HG02571 (cell line): Measurements from ENCODE around the gene PDGFB.
"Not testable (repeated sequence)": the region's sequence is repeated elsewhere in the genome, so short reads cannot be mapped to it uniquely, and the experiment has no call there.

ENCODE experiments used
- ATAC-seq: cut with Tn5 transposase; IDR thresholded peaks from one replicate; pipeline ENCODE4 v1.9.1; 2021; ENCODE audit warnings: mild to moderate bottlenecking, moderate library complexity; ENCODE audit not compliant: unreplicated experiment

The PDGFB gene

DNA sequence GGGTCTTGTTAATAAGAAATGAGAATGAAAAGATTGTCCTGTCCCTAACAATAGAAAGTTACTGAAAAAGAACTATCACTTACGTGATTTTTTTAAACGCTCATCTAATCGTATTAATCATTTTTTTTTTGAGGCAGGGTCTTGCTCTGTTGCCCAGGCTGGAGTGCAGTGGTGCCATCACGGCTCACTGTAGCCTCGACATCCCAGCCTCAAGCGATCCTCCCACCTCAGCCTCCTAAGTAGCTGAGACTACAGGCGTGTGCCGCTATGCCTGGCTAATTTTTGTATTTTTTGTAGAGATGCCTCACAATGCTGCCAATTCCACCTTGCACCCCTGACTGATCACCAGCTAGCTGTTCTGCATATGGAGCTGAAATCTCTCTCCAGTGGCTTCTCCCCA, 15.7 kb downstream of the PDGFB start:
- no peak for ATAC-seq

DNA sequence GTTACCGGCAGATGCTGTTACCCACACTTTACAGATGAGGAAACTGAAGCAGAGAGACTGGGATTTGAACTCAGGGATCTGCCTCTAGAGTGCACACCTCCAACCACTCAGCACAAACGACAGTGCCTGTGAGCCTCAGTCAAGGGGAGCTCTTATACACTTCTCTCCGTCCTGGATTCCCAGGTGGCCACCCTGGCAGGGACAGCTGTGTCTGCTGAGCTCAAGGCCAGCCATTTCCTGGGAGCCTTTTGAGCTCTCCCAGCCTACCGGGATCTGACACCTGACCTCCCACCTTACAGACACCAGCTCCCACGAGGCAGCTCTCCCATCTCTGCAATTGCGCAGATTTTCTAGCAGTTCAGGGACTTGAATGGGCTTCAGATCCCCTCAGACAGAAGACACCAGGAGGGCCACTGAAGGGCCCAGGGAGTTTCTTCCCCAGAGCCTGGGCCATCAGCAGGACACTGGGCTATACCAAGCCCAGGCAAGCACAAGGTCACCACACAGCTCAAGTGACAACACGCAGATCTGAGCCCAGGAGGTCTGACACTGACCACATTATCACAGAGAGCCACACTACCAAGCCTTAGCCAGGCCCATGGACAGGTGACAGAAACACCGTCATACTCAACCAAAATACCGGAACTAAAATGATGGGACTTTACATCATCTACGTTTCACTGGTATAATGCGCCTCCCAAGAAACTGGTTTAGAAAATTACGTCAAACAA, 17.1 kb downstream of the PDGFB start:
- ATAC-seq = no peak

DNA sequence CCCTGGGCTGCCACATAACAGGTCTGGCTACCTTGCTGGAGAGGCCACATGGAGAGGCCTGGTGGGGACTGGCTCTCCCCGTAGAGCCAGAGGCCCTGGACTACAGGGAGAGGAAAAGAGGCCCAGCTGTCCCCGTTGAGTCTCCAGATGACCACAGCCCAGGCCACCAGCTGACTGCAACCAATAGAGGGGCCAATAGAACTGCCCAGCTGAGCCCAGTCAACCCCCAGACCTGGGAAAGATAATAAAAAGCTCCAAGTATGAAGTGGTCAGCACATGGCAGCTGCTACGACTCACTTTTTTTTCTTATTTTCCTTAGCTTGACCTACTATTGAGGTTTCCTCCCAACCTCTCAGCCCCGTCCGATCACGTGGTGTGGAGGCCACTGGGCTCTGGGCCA, 18.4 kb downstream of the PDGFB start:
- ATAC-seq = no peak

DNA sequence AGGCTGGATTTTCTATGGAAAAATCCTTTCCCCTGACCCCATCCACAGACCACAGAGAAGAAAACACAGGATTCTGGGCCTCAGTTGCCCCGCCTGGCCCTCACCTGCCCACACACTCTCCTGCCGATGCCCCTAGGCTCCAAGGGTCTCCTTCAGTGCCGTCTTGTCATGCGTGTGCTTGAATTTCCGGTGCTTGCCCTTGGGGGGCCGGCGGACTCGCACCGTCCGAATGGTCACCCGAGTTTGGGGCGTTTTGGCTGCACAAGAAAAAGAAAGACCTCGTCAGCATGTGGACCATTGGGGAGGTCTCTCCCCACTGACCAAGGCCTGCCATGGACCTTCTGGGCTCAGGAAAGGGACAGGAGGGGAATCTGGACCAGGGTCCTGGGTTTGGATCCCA, 19.2 kb downstream of the PDGFB start:
- no peak for ATAC-seq

DNA sequence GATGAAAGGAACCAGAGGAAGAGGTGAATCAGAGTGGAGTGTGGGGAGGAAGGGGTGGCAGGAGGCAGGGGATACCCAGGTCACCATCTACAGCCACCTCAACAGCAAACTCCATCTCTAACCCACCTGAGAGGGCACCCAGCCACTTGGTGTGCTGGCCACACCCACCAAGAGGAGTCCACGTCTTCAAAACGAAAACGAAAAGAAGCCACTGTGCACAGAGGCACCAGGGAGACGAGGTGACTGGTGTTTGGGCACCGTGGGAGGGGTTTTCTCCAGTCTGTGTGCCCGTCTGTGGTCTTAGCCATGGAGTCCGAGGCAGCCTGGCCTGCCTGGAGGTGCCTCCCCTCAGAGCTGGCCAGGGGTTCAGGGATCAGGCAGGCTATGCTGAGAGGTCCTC, 20.2 kb downstream of the PDGFB start:
- no peak for ATAC-seq

DNA sequence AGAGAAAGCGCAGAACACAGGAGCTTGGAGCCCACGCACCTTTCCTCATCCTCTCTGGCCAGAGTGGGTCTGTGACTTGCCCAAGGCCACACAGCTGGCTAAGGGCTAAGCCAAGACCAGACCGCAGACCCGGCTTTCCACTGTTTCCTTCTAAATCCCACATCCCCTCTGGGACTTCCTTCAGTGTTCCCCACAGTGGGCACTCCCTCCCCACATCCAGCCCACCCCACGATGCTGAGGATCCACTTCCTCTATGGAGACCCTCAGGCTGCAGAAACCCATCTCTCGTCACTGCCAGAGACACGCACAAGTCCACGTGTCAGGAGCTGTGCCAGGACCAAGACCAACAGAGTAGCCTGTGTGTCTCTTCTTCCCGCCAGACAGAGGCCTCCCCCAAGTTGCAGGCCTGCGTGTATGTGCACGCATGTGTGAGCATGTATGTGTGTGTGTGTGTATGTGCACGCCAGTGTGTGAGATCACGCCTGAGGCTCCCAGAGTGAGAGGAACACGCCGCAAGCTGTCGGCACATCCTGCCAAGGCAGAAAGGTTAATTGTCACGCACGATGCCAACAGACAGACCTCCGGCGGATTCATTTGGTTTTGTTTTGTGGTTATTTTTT, 21.6 kb downstream of the PDGFB start:
- ATAC-seq = no peak

DNA sequence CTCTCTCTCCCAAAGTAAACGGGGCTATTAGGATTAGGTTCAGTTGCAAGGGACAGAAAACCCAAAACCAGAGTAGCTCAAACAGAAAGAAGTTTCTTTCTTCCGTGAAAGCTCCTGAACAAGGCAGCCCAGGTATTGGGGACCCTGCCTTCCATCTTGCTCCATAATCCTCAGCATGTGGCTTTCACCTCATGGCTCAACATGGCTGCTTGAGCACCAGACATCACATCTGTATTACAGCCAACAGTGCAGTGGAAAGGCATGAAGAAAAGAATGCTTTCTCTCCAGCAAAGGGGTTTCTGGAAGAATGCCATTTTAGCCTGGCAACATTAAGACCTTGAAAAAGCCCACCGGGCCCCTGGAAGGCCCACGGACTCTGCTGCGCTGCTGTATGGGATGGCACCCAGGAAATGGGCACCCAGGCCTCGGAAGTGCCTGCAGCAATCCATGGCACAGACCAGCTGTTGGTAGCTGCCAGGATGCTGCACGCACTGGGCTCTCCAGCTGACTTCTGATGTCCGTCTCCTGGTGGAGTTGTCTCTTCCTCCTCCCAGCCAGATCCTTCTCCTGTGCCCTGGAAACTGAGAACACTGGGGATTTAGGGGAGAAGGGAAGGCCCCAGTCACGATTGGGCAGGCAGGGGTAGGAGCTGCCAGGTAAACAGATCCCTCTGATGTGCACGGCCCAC, 22.6 kb downstream of the PDGFB start:
- ATAC-seq = no peak

DNA sequence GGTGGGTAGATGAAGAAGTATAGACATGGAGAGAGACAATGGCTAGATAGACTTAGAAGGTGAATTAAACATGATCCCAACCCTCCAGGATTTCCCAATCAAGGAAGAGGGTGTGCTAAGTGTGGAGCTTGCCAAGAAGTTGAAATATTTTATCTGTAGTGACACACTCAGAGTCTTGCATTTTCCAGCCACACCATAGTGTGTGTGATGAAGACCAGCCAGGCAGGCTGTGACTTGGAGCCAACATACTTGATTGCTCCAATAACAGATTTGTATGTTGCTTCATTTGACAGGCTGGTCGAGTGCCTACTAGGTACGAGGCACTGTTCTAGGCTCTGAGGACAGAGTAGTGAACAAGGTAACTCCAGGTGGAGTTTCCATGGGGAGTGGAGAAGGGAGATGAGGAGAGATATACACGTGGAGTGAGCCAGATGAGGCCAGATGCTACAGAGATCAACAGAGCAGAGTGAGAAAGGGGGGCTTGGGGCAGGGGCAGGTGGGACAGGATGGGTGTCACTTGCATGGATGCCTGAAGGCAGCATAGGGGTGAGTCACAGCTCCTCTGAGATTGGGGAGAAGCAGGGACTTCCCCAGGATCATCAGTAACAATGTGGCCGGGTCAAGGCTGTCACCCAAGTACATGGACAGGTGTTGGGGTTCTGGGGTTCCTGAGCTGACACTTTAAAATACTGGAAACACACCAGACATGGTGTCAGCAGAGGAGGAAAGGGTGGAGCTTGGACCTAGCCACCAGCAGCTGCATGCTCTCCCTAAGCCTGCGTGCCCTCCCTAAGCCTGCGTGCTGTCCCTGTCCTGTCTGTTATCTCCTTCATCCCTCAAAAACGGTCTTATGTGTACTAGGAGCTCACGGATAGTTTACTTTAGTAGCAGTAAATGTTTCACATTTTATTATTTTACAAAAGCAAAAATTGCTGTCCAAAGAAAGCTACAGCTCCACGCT, 23.6 kb downstream of the PDGFB start:
- ATAC-seq = no peak

DNA sequence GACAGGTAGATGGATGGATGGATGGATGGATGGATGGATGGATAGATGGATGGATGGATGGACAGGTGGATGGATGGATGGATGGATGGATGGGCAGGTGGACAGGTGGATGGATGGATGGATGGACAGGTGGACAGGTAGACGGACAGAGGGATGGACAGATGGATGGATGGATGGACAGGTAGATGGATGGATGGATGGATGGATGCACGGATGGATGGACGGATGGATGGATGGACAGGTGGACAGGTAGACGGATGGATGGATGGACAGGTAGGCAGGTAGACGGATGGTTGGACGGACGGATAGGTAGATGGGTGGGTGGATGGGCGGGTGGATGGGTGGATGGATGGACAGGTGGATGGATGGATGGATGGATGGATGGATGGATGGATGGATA, 24.3 kb downstream of the PDGFB start:
- no peak for ATAC-seq

DNA sequence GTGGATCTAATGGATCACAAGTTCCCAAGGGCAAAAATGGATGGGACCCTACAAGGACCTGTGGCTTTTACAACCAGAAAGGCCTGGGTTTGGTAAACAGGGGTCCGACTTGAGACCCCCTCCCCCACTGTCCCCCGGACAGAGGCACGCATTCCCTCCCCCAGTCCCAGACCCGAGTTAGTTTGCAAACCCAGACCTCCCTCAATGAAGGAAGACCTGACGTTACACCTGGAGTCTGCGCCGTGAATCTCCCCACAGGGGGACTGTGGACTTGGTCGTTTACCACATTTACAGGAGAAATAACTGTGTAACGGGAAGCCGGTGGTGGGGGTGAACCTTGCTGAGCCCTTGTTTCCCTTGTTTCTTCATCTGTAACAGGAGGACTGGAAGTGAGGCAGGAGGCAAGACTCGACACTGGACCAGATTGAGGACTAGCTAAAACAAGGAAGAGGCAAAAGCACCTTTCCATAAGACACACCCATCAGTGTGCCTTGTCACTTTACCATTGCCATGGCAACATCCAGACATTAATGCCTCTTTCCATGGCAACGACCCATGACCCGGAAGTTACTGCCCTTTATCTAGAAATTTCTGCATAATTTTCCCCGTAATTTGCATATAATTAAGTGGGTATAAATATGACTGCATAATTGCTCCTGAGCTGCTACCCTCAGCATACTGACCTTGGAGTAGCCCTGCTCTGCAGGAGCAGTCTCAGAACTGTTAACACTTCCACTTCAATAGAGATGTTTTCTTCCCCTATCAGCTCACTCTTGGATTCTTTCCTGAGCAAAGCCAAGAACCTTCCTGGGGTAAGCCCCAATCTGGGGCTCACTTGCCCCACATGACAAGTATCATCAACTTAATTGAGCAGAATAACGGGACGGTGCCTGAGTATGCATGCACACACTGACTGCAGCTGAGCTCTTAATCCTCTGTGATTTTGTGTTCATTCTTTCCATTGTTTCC, 25.4 kb downstream of the PDGFB start:
- ATAC-seq = no peak

DNA sequence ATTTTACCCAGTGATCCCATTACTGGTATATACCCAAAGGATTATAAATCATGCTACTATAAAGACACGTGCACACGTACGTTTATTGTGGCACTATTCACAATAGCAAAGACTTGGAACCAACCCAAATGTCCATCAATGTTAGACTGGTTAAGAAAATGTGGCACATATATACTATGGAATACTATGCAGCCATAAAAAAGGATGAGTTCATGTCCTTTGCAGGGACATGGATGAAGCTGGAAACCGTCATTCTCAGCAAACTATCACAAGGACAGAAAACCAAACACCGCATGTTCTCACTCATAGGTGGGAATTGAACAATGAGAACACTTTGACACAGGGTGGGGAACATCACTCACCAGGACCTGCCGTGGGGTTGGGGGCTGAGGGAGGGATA, 26.4 kb downstream of the PDGFB start:
- not testable (repeated sequence) for ATAC-seq

DNA sequence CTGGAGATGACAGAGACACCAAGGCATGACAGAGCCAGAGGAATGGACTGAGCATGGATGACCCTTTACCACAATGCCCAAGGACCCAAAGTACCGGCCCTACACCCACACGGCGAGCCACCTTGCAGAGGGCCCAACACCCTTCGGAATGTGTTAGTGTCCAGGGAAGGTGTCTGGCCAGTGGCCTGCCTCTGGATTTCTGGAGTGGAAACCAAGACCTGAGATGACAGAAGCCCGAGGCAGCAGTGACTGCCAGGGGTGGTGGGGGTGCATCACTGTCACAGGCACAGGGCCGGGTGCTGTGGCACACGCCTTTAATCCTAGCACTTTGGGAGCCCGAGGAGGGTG, 28.7 kb downstream of the PDGFB start:
- no peak for ATAC-seq

DNA sequence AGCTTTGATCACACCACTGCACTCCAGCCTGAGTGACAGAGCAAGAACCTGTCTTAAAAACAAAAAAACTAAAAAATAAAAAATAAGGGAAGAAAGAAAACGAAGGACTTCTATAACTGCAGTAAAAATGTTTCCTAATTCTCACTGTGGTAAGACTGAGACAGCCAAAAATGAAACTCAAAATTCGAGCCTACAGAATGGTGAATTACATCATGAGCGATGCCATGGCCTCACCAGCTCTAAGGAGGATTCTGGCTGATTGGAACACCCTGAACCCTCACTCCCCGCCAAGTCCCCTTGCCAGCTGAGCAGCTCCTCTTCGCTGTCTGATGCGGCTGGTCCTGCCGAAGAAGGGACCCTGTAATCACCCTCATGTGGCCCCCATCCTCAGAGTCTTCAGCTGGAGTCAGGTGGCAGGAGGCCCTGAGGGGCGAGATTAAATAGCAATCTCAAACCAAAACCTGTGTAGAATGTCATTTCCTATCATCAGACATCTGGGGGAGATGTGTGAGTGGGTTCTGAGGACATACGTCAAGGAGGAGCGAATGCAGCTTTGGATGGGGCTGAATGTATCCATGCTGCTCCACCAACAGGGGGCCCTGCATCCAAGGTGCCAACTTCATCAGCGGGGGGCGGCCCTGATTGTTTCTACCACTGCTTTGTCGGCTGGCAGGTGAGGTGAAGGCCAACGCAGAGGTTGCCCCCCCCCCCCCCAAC, 29.2 kb downstream of the PDGFB start:
- ATAC-seq = no peak

DNA sequence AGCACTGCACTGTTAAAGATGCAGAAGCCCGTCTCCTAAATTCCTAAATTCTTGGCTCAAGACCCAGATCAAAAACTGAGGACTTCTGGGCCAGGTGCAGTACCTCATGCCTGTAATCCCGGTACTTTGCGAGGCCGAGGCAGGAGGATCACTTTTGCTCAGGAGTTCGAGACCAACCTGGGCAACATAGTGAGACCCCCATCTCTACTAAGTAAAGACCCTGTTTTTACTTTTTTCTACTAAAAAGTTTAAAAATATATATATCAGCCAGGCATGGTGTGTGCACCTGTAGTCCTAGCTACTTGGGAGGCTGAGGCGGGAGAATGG, 29.7 kb downstream of the PDGFB start:
- ATAC-seq = no peak

DNA sequence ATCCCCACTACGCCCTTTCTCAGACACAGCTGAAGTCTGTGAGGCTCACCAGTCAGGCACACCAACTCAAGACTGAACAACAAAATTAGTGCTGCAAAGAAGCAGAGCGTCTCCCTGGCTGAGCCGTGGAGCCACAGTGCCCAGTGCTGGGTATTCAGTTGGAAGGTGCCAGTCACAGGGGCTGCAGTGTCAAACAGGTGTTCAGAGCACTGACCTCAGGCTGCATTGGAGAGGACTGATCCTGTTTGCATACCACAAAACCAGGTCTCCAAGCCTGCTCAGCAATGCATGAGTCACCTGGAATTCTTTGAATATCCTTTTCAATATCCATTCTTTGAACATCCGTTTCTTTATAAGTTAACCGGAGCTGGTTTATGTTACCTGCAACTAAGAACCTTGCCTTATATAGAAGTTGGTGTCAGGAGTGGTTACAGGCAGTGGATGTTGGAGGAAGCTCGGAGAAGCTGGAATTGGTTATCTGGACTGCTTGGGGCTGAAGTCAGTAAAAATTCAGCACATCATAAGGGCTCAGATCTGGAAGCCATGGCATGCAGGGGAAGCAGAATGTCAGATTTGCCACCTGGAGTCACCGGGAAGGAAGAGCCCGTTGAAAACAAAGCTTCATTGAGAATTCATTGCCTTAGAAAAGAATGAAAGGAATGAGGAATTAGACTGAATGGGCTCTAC, 30.3 kb downstream of the PDGFB start:
- ATAC-seq = no peak

DNA sequence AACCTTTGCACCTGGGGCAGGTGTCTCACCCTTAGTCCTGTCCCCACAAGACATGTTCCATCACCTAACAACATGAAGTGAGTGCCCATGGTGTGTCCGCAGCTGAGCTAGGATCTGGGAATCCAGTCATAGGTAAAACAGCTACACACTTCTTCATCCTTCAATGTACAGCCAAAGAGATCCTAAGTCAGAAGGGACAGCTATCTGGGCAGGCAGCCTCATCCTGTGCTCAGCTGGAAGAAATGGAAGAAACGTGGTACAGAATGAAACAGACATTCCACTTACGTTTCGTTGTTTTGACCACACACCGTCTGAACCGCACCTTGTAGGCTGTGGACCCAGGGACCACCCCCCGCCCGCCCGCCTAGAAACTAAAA, 30.8 kb downstream of the PDGFB start:
- no peak for ATAC-seq

DNA sequence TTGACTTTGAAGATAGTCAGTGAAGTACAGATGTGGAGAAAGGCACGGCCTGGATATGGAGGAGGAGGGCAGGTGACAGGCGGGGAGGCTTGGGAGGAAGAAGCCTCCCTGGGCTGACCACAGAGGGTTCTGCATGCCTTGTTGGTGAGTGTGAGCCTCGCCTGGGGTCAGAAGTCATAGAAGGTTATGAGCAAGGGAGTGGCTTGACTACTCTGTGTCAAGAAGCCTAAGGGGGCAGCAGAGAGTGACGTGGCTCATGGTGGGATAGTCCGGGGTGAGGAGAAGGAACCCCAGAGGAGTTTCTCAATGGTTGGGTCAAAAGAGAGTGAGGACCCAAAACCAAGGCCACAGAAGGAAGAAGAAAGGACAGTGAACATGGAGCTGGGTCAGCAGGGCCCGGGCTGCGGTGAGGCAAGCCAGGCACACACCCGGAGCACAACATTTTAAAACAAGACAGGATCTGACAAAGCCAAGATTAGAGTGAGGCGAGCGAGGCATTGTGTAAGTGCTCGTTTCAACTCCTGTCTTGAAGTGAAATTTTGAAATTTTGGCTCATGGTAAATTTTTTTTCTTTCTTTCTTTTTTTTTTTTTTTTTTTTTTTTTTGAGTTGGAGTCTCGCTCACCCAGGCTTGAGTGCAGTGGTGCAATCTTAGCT, 31.9 kb downstream of the PDGFB start:
- no peak for ATAC-seq

DNA sequence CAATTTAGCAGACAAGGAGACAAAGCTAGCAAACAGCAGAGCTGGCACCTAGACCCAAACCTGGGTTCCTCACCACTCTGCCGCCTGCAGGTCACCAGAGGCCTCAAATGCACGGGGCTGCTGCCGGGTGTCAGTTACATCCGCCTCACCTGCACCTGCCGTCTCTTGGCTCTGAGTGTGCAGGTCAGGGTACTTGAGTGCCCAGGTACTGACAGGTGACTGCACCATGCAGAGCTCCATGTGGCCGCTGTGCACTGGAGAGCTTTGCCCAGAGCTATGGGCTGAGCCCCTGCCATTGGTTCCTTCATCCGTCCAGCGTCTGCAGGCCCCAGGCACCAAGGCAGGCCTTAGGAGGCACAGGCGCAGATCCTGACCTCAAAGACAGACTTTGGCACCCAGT, 35.0 kb downstream of the PDGFB start:
- ATAC-seq = no peak
